ENCODE measurements around the gene TEK. TPM values are rescaled to one million over a fixed set of nuclear protein-coding genes. Genes with fewer than 3 reads are reported as not detected.

TEK gene
- total RNA-seq, 2 donors from 2014 or later, result 2.4 to 4.9 TPM

DNA sequence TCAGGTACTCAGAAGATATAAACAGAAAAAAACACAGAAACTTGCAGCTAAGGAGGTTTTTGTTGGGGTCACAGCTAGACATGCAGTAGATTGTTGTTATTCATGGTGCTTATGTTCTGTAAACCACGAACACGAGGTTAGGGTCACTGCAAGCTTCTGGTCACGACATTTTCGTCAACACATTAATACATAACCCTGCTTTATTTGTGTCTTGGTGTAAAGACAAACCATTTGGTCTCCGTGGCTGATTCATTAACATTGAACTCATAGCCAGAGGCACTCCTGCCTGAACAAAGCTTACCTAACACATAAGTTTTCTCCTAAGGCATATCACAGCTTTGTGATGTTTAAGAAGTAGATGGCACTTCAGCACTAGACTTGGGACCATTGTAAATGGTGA is 16.9 kb downstream of the TEK start:
- Mint-ChIP-seq H3K27me3 (ENCODE audit: insufficient read depth) (no peaks in the 10 kb centered on the region), H3K36me3 (ENCODE audit: low read depth) (no peaks in the 10 kb centered on the region), H3K4me1 (peaks cover 5% of the 10 kb centered on the region), H3K4me3 (no peak overlapping the region), H3K27ac (no peak overlapping the region), H3K9me3 (no peaks in the 10 kb centered on the region)
- TF ChIP-seq, protein P1, sequence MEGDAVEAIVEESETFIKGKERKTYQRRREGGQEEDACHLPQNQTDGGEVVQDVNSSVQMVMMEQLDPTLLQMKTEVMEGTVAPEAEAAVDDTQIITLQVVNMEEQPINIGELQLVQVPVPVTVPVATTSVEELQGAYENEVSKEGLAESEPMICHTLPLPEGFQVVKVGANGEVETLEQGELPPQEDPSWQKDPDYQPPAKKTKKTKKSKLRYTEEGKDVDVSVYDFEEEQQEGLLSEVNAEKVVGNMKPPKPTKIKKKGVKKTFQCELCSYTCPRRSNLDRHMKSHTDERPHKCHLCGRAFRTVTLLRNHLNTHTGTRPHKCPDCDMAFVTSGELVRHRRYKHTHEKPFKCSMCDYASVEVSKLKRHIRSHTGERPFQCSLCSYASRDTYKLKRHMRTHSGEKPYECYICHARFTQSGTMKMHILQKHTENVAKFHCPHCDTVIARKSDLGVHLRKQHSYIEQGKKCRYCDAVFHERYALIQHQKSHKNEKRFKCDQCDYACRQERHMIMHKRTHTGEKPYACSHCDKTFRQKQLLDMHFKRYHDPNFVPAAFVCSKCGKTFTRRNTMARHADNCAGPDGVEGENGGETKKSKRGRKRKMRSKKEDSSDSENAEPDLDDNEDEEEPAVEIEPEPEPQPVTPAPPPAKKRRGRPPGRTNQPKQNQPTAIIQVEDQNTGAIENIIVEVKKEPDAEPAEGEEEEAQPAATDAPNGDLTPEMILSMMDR (conservative IDR thresholded peaks at IDR 0.05), result no peak
- no peak overlapping the region for H3K9ac ChIP-seq (ENCODE audit: extremely low read depth, low read length, poor library complexity, severe bottlenecking)
- no peak overlapping the region for H3K4me3 ChIP-seq (ENCODE audit: low read length)
- no peaks in the 10 kb centered on the region for H3K36me3 ChIP-seq (ENCODE audit: control insufficient read depth, insufficient read depth, low read length)
- H3K4me1 ChIP-seq (ENCODE audit: control insufficient read depth, insufficient read depth, low read length), result no peaks in the 10 kb centered on the region
- no peaks in the 10 kb centered on the region for H3K9me3 ChIP-seq (ENCODE audit: control insufficient read depth, low read length)
- no peak overlapping the region for H3K27ac ChIP-seq (ENCODE audit: low read depth, low read length)
- 76 to 93% methylated on average over 4 to 5 of the region's 5 CpGs for WGBS, 2 experiments (ENCODE audit: insufficient coverage in 1 of 2, insufficient read length in 1 of 2)
- H3K27me3 ChIP-seq (ENCODE audit: control insufficient read depth, insufficient read depth, low read length, poor library complexity, severe bottlenecking), result no peaks in the 10 kb centered on the region
- DNase-seq, result no peak

DNA sequence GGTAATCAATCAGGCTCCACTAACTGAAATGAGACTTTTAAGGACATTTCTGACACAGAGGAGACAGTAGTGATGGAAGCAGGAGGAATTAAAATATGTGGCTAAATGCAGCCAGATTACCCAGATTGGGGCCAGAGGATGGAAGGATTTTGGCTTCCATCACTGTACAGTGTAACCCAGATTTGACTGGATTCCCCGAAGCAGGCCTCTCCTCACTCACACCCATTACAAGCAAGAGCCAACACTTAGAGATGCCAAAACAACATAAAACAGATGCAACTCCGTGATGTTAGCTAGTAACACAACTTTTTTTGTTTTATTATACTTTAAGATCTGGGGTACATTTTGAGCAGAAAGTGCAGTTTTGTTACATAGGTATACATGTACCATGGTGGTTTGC is 17.6 kb downstream of the TEK start:
- H3K9me3 ChIP-seq (ENCODE audit: control insufficient read depth, low read length), result no peaks in the 10 kb centered on the region
- no peaks in the 10 kb centered on the region for H3K27me3 ChIP-seq (ENCODE audit: control insufficient read depth, insufficient read depth, low read length, poor library complexity, severe bottlenecking)
- Mint-ChIP-seq H3K4me3 (no peak overlapping the region), H3K4me1 (peaks cover 5% of the 10 kb centered on the region), H3K9me3 (no peaks in the 10 kb centered on the region), H3K27ac (no peak overlapping the region), H3K27me3 (ENCODE audit: insufficient read depth) (no peaks in the 10 kb centered on the region), H3K36me3 (ENCODE audit: low read depth) (no peaks in the 10 kb centered on the region)
- H3K4me1 ChIP-seq (ENCODE audit: control insufficient read depth, insufficient read depth, low read length), result no peaks in the 10 kb centered on the region
- no peaks in the 10 kb centered on the region for H3K36me3 ChIP-seq (ENCODE audit: control insufficient read depth, insufficient read depth, low read length)
- TF ChIP-seq, protein P1 (conservative IDR thresholded peaks at IDR 0.05), result no peak
- H3K27ac ChIP-seq (ENCODE audit: low read depth, low read length), result no peak overlapping the region
- WGBS, 2 experiments (ENCODE audit: insufficient coverage in 1 of 2, insufficient read length in 1 of 2), result 84% methylated on average over 2 of the region's 2 CpGs; no CpG with 5 or more reads in 1 of the 2 experiments
- no peak overlapping the region for H3K9ac ChIP-seq (ENCODE audit: extremely low read depth, low read length, poor library complexity, severe bottlenecking)
- no peak for DNase-seq
- H3K4me3 ChIP-seq (ENCODE audit: low read length), result no peak overlapping the region

DNA sequence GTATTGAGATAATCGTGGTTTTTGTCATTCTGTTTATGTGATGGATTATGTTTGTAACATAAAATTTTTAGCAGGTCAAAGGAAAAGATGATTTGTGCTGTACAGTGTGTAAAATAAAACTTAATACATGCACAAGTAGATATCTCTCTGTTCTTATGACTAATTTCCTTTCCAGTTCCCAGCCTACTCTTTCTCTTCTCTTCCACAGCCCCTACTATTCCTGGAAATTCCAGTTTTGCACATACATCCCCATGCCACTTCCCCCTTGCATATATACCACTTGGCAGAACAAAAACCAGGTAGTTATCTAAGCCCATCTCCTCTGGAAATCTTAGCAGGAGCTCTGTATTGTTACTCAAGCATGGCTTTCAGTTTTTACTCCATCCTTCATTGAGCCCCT is 20.2 kb downstream of the TEK start:
- no peaks in the 10 kb centered on the region for H3K27me3 Mint-ChIP-seq (ENCODE audit: insufficient read depth)
- no peaks in the 10 kb centered on the region for H3K27me3 ChIP-seq (ENCODE audit: control insufficient read depth, insufficient read depth, low read length, poor library complexity, severe bottlenecking)
- no peak overlapping the region for H3K4me3 ChIP-seq (ENCODE audit: low read length)
- H3K36me3 Mint-ChIP-seq (ENCODE audit: low read depth), result no peaks in the 10 kb centered on the region
- H3K36me3 ChIP-seq (ENCODE audit: control insufficient read depth, insufficient read depth, low read length), result no peaks in the 10 kb centered on the region
- no peak overlapping the region for H3K4me3 Mint-ChIP-seq
- TF ChIP-seq, protein P1 (conservative IDR thresholded peaks at IDR 0.05), result no peak
- H3K9me3 ChIP-seq (ENCODE audit: control insufficient read depth, low read length), result no peaks in the 10 kb centered on the region
- H3K9ac ChIP-seq (ENCODE audit: extremely low read depth, low read length, poor library complexity, severe bottlenecking), result no peak overlapping the region
- no peak overlapping the region for H3K27ac Mint-ChIP-seq
- no peak overlapping the region for H3K27ac ChIP-seq (ENCODE audit: low read depth, low read length)
- no peaks in the 10 kb centered on the region for H3K4me1 ChIP-seq (ENCODE audit: control insufficient read depth, insufficient read depth, low read length)
- DNase-seq, result no peak
- WGBS, 2 experiments (ENCODE audit: insufficient coverage in 1 of 2, insufficient read length in 1 of 2), result 88% methylated on average over 1 of the region's 1 CpG; no CpG with 5 or more reads in 1 of the 2 experiments
- no peaks in the 10 kb centered on the region for H3K9me3 Mint-ChIP-seq
- no peaks in the 10 kb centered on the region for H3K4me1 Mint-ChIP-seq
